ENCODE measurements around the gene PHF21B.

The PHF21B gene

GRCh38 chr22:44928711-44929358 is 81.0 kb downstream of the PHF21B start:
- CTCF ChIA-PET, result interaction anchor here (0.6 to 0.7 kb wide), 2 partner anchors 20 to 509 kb away, joined by 5 read pairs; no protein-coding TSS in a partner anchor
- TF ChIP-seq ZFP37 (tag by site-specific recombination; IDR thresholded peaks at IDR 0.05) (no peak), ZNF292 (tag by site-specific recombination; IDR thresholded peaks at IDR 0.05; ENCODE audit: borderline replicate concordance, low read depth) (no peak), HIC1 (tag by site-specific recombination; IDR thresholded peaks at IDR 0.05) (no peak), OSR2 (tag by site-specific recombination; IDR thresholded peaks at IDR 0.05) (no peak), TSHZ1 (tag by site-specific recombination; IDR thresholded peaks at IDR 0.05; ENCODE audit: borderline replicate concordance) (no peak), MZF1 (tag by site-specific recombination; IDR thresholded peaks at IDR 0.05; ENCODE audit: borderline replicate concordance) (no peak), BCL11B (tag by site-specific recombination; IDR thresholded peaks at IDR 0.05; ENCODE audit: low read depth) (no peak), PATZ1 (tag by site-specific recombination; IDR thresholded peaks at IDR 0.05) (no peak), ZNF146 (tag by site-specific recombination; IDR thresholded peaks at IDR 0.05) (no peak), ZNF140 (tag by site-specific recombination; IDR thresholded peaks at IDR 0.05) (no peak)
- no peak overlapping the region for H3K4me3 ChIP-seq (ENCODE audit: low read depth, low read length)
- H3K4me1 ChIP-seq (ENCODE audit: control insufficient read depth, insufficient read depth, low read length), result no peaks in the 10 kb centered on the region
- H3K36me3 ChIP-seq (ENCODE audit: control insufficient read depth in 2 of 2, insufficient read depth in 1 of 2, low read length in 2 of 2), result no peaks in the 10 kb centered on the region
- H3K27ac ChIP-seq (ENCODE audit: extremely low read depth, low read depth, low read length), result no peak overlapping the region
- POLR2A ChIA-PET, result no interaction called here
- H3K9me3 ChIP-seq (ENCODE audit: control insufficient read depth, insufficient read depth, low read depth, low read length), result no peaks in the 10 kb centered on the region

GRCh38 chr22:44928136-44928463 is 81.7 kb downstream of the PHF21B start:
- no peak for TF ChIP-seq OSR2 (tag by site-specific recombination; IDR thresholded peaks at IDR 0.05)
- TF ChIP-seq OVOL3 (tag by site-specific recombination; IDR thresholded peaks at IDR 0.05), result no peak
- no peak for TF ChIP-seq ZNF449 (tag by site-specific recombination; IDR thresholded peaks at IDR 0.05)
- no peak for TF ChIP-seq ZNF580 (tag by site-specific recombination; IDR thresholded peaks at IDR 0.05)
- no peak for TF ChIP-seq ZNF266 (tag by site-specific recombination; IDR thresholded peaks at IDR 0.05; ENCODE audit: low read depth)
- no peak for TF ChIP-seq ZNF112 (tag by site-specific recombination; IDR thresholded peaks at IDR 0.05)
- TF ChIP-seq SP7 (tag by site-specific recombination; IDR thresholded peaks at IDR 0.05), result no peak
- TF ChIP-seq ZNF404 (tag by site-specific recombination; IDR thresholded peaks at IDR 0.05), result no peak
- no peak for TF ChIP-seq ZNF654 (tag by site-specific recombination; IDR thresholded peaks at IDR 0.05; ENCODE audit: low read depth)
- TF ChIP-seq ZNF792 (tag by site-specific recombination; IDR thresholded peaks at IDR 0.05), result no peak
- TF ChIP-seq EGR2 (tag by site-specific recombination; IDR thresholded peaks at IDR 0.05; ENCODE audit: low read depth), result no peak
- TF ChIP-seq FEZF1 (tag by site-specific recombination; IDR thresholded peaks at IDR 0.05), result no peak
- no peak for TF ChIP-seq ZNF558 (tag by site-specific recombination; IDR thresholded peaks at IDR 0.05)
- no peak for TF ChIP-seq BCL11A (tag by site-specific recombination; IDR thresholded peaks at IDR 0.05; ENCODE audit: low read depth)
- Histone ChIP-seq H3K4me3 (ENCODE audit: low read depth, low read length) (no peak overlapping the region), H3K27ac (ENCODE audit: extremely low read depth, low read depth, low read length) (no peak overlapping the region), H3K9me3 (ENCODE audit: control insufficient read depth, insufficient read depth, low read depth, low read length) (no peaks in the 10 kb centered on the region), H3K36me3 (ENCODE audit: control insufficient read depth in 2 of 2, insufficient read depth in 1 of 2, low read length in 2 of 2) (no peaks in the 10 kb centered on the region), H3K4me1 (ENCODE audit: control insufficient read depth, insufficient read depth, low read length) (no peaks in the 10 kb centered on the region)
- ChIA-PET POLR2A (no interaction called here), CTCF (interaction anchor here (0.5 to 0.9 kb wide), 3 partner anchors 9 to 70 kb away, joined by 3 to 5 read pairs (median 3); no protein-coding TSS in a partner anchor)

Data from HEK293 (cell line).